ENCODE measurements around the gene BSCL2. TPM values are rescaled to one million over a fixed set of nuclear protein-coding genes. Genes with fewer than 3 reads are reported as not detected.

The BSCL2 gene
- total and polyA plus RNA-seq, 2 of the 13 experiments (the other 11 are each of a cell fraction or from before 2014, with no cell fraction given): 19.5 to 21.1 TPM

DNA sequence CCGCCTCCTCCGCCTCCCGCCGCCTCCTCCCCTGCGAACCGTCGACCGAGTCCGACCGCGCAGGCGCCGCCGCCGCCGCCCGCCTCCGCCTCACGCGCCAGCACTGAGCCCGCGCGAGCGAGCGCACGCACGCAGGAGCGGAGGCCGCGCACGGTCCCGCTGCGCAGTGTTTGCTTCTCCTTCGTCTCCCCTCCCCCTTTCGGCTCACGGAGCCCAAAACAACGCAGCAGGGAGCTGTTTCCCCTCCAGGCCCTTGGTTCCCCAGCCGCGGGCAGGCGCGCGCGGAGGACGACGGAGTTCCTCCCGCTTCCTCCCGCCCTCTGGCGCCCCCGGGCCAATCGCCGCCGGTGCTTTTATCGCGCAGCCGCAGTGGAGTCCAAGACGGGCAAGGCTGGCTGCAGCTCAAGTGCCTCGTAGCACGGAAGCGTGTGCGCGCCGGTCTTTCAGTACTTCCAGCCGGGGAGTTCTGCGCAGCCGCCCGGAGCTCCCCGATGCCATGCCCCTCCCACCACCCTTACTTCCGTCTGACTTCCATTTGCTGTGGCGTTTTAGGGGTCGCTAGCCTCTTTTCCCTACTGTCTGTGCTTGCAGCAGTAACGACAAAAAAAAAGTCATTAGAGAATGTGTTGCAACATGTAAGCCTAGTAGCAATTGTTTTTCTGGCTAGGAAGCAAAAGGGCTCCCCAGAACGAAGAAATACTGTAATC, 20.1 kb upstream of the BSCL2 start, which contains the start of gene HNRNPUL2 (continued):
- TF ChIP-seq, protein P1, sequence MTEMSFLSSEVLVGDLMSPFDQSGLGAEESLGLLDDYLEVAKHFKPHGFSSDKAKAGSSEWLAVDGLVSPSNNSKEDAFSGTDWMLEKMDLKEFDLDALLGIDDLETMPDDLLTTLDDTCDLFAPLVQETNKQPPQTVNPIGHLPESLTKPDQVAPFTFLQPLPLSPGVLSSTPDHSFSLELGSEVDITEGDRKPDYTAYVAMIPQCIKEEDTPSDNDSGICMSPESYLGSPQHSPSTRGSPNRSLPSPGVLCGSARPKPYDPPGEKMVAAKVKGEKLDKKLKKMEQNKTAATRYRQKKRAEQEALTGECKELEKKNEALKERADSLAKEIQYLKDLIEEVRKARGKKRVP (CRISPR knock-in tag; IDR thresholded peaks at IDR 0.05): 0 out of 4 replicates have a peak, but pooled peaks of 1 of the 2 experiments have one; percentile 1
- TF ChIP-seq, protein P2, sequence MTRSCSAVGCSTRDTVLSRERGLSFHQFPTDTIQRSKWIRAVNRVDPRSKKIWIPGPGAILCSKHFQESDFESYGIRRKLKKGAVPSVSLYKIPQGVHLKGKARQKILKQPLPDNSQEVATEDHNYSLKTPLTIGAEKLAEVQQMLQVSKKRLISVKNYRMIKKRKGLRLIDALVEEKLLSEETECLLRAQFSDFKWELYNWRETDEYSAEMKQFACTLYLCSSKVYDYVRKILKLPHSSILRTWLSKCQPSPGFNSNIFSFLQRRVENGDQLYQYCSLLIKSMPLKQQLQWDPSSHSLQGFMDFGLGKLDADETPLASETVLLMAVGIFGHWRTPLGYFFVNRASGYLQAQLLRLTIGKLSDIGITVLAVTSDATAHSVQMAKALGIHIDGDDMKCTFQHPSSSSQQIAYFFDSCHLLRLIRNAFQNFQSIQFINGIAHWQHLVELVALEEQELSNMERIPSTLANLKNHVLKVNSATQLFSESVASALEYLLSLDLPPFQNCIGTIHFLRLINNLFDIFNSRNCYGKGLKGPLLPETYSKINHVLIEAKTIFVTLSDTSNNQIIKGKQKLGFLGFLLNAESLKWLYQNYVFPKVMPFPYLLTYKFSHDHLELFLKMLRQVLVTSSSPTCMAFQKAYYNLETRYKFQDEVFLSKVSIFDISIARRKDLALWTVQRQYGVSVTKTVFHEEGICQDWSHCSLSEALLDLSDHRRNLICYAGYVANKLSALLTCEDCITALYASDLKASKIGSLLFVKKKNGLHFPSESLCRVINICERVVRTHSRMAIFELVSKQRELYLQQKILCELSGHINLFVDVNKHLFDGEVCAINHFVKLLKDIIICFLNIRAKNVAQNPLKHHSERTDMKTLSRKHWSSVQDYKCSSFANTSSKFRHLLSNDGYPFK (CRISPR knock-in tag; IDR thresholded peaks at IDR 0.05; ENCODE audit: borderline replicate concordance): peak; percentile 30; the same call in 1 of the 2 replicates
- TF ChIP-seq ZFAT (CRISPR knock-in tag; conservative IDR thresholded peaks at IDR 0.05) (0 out of 2 replicates have a peak, but pooled peaks have one; percentile 39), RXRA (CRISPR knock-in tag; IDR thresholded peaks at IDR 0.05) (peak; percentile 67; the same call in 1 of the 2 replicates), ZNF260 (CRISPR knock-in tag; IDR thresholded peaks at IDR 0.05; ENCODE audit: borderline replicate concordance, low read depth) (no peak), XRCC5 (optimal IDR thresholded peaks at IDR 0.05; ENCODE audit: low read length) (peak; percentile 56), FOXA3 (CRISPR knock-in tag; IDR thresholded peaks at IDR 0.05) (peak; percentile 63), PHF20 (CRISPR knock-in tag; IDR thresholded peaks at IDR 0.05) (peak; percentile 81), DNMT3B (CRISPR knock-in tag; conservative IDR thresholded peaks at IDR 0.05) (no peak), AHR (CRISPR knock-in tag; IDR thresholded peaks at IDR 0.05) (no peak; the same call in 1 of the 2 replicates), HDAC2 (CRISPR knock-in tag; IDR thresholded peaks at IDR 0.05) (peak; percentile 50; the same call in 1 of the 2 replicates), ZBTB8A (CRISPR knock-in tag; IDR thresholded peaks at IDR 0.05; ENCODE audit: borderline replicate concordance, low read depth) (no peak), SIN3A (IDR thresholded peaks at IDR 0.05; ENCODE audit: borderline replicate concordance, low read depth, low read length) (no peak; the same call in 1 of the 2 replicates), SMAD3 (CRISPR knock-in tag; IDR thresholded peaks at IDR 0.05) (peak; percentile 62; the same call in 1 of the 2 replicates), ZNF326 (CRISPR knock-in tag; IDR thresholded peaks at IDR 0.05; ENCODE audit: borderline replicate concordance) (no peak), ZNF343 (CRISPR knock-in tag; IDR thresholded peaks at IDR 0.05) (no peak), ZNF225 (CRISPR knock-in tag; IDR thresholded peaks at IDR 0.05) (peak; percentile 87)
- TF ChIP-seq, protein P3, sequence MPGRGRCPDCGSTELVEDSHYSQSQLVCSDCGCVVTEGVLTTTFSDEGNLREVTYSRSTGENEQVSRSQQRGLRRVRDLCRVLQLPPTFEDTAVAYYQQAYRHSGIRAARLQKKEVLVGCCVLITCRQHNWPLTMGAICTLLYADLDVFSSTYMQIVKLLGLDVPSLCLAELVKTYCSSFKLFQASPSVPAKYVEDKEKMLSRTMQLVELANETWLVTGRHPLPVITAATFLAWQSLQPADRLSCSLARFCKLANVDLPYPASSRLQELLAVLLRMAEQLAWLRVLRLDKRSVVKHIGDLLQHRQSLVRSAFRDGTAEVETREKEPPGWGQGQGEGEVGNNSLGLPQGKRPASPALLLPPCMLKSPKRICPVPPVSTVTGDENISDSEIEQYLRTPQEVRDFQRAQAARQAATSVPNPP (CRISPR knock-in tag; IDR thresholded peaks at IDR 0.05): peak; percentile 97
- TF ChIP-seq, protein P4, sequence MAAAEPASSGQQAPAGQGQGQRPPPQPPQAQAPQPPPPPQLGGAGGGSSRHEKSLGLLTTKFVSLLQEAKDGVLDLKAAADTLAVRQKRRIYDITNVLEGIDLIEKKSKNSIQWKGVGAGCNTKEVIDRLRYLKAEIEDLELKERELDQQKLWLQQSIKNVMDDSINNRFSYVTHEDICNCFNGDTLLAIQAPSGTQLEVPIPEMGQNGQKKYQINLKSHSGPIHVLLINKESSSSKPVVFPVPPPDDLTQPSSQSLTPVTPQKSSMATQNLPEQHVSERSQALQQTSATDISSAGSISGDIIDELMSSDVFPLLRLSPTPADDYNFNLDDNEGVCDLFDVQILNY (CRISPR knock-in tag; conservative IDR thresholded peaks at IDR 0.05): no peak; the same call in none of the 2 replicates
- TF ChIP-seq, protein P5, sequence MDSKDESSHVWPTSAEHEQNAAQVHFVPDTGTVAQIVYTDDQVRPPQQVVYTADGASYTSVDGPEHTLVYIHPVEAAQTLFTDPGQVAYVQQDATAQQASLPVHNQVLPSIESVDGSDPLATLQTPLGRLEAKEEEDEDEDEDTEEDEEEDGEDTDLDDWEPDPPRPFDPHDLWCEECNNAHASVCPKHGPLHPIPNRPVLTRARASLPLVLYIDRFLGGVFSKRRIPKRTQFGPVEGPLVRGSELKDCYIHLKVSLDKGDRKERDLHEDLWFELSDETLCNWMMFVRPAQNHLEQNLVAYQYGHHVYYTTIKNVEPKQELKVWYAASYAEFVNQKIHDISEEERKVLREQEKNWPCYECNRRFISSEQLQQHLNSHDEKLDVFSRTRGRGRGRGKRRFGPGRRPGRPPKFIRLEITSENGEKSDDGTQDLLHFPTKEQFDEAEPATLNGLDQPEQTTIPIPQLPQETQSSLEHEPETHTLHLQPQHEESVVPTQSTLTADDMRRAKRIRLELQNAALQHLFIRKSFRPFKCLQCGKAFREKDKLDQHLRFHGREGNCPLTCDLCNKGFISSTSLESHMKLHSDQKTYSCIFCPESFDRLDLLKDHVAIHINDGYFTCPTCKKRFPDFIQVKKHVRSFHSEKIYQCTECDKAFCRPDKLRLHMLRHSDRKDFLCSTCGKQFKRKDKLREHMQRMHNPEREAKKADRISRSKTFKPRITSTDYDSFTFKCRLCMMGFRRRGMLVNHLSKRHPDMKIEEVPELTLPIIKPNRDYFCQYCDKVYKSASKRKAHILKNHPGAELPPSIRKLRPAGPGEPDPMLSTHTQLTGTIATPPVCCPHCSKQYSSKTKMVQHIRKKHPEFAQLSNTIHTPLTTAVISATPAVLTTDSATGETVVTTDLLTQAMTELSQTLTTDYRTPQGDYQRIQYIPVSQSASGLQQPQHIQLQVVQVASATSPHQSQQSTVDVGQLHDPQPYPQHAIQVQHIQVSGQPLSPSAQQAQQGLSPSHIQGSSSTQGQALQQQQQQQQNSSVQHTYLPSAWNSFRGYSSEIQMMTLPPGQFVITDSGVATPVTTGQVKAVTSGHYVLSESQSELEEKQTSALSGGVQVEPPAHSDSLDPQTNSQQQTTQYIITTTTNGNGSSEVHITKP (CRISPR knock-in tag; IDR thresholded peaks at IDR 0.05; ENCODE audit: low read depth): no peak; the same call in 1 of the 2 replicates

All from HepG2 (cell line).